ENCODE data around the gene NEK6.

Gene NEK6

DNA sequence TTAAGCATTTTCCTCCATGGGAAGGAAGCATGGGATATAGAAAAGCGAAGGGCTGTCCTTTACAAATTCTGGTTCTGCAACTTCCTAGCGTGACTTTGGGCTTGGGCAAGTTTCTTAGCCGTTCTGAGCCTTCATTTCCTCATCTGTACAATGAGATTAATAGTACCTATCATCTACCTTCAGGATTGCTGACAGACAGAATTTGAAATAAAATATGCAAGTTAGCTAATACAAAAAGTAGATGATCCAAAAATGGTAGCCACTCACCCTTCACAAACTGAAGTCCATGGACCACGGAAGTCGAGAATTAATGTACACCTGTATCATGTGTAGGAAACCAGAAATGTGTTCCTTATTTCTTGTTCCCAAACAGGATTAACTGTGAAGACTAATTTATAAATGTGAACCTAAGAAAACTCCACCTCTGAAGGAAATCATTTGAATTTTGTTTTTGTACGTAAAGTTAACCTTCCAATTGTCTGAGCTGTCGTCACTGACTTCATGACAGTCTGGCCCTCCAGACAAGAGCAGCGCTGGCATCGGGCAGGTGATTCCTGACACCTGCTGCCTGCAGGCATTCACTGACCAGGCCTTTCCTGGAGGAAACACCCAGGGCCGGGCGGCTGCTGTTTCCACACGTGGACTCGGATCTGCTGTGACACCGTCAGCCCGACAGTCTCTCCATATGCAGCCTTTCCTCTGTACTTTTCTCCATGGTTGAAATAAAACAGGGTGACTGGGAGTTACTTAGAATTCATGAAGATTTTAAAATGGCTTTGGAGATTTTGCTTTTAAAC is 94.1 kb downstream of the NEK6 start:
- TF ChIP-seq, protein P1, sequence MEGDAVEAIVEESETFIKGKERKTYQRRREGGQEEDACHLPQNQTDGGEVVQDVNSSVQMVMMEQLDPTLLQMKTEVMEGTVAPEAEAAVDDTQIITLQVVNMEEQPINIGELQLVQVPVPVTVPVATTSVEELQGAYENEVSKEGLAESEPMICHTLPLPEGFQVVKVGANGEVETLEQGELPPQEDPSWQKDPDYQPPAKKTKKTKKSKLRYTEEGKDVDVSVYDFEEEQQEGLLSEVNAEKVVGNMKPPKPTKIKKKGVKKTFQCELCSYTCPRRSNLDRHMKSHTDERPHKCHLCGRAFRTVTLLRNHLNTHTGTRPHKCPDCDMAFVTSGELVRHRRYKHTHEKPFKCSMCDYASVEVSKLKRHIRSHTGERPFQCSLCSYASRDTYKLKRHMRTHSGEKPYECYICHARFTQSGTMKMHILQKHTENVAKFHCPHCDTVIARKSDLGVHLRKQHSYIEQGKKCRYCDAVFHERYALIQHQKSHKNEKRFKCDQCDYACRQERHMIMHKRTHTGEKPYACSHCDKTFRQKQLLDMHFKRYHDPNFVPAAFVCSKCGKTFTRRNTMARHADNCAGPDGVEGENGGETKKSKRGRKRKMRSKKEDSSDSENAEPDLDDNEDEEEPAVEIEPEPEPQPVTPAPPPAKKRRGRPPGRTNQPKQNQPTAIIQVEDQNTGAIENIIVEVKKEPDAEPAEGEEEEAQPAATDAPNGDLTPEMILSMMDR (IDR thresholded peaks at IDR 0.05) = no peak
- peaks cover 35% of the 10 kb centered on the region in 2 experiments for H3K4me1 ChIP-seq (ENCODE audit: control insufficient read depth in 1 of 2, insufficient read depth in 1 of 2, low read depth in 1 of 2, low read length in 1 of 2)
- peaks cover 100% of the 10 kb centered on the region for H3K36me3 ChIP-seq
- peak overlapping the region; percentile 56 for H3K27ac ChIP-seq
- no peaks in the 10 kb centered on the region for H3K9me3 ChIP-seq
- H3K4me3 ChIP-seq (ENCODE audit: low read depth in 1 of 2, low read length in 1 of 2) = no peak overlapping the region
- H3K27me3 ChIP-seq = no peaks in the 10 kb centered on the region

DNA sequence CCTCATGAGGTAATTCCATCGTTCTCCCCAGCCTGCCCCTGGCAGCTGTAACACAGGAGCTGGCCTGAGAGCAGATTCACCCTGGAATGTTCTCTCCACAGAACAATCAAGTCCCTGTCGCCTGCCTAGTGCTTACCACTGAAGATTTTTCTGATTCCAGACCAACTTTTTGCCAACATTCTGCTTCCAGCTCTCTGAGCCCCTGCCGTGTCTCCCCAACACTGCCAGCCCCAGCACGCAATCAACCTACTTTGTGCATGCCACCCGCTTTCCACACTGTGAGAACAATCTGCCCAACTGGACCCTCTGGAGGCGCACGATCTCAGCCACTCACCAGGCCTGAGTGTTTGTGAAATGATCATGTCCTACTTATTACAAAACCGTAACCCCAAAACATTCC is 94.9 kb downstream of the NEK6 start:
- H3K4me3 ChIP-seq (ENCODE audit: low read depth in 1 of 2, low read length in 1 of 2) = no peak overlapping the region
- no peaks in the 10 kb centered on the region for H3K27me3 ChIP-seq
- peak overlapping the region; percentile 56 for H3K27ac ChIP-seq
- TF ChIP-seq, protein P1 (IDR thresholded peaks at IDR 0.05) = no peak
- no peaks in the 10 kb centered on the region for H3K9me3 ChIP-seq
- peaks cover 100% of the 10 kb centered on the region for H3K36me3 ChIP-seq
- H3K4me1 ChIP-seq (ENCODE audit: control insufficient read depth in 1 of 2, insufficient read depth in 1 of 2, low read depth in 1 of 2, low read length in 1 of 2) = peaks cover 37 to 41% of the 10 kb centered on the region in 2 experiments

DNA sequence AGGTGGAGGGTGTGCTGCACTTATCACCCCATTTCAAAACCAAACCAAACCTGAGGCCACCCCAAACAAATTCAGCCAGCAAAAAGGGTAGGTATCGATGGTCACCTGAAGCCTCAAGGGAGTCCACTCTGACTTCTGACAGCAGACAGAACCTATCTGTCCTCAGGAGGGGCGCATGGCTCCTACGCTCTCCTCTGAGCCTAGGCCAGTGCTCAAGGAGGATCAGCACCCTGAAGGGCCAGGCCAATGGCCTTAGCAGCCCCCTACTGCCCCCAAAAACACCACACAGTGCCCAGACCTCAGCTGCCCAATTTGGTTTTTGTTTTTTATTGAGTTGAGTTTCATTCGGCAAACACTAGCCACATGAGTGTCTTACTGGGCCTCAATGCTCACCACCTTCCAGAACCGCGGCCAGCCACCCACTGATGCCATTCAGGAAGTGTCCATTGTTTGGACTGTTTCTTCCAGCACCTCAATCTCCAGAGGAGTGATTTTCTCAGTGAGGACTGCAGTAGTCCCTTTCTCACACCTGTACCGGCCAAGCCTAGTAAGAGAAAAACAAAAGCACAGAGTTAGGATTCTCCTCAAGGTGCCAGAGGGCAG is 95.5 kb downstream of the NEK6 start:
- peaks cover 100% of the 10 kb centered on the region for H3K36me3 ChIP-seq
- H3K27ac ChIP-seq = peak overlapping the region; percentile 56
- peaks cover 41 to 43% of the 10 kb centered on the region in 2 experiments for H3K4me1 ChIP-seq (ENCODE audit: control insufficient read depth in 1 of 2, insufficient read depth in 1 of 2, low read depth in 1 of 2, low read length in 1 of 2)
- no peaks in the 10 kb centered on the region for H3K27me3 ChIP-seq
- H3K9me3 ChIP-seq = no peaks in the 10 kb centered on the region
- TF ChIP-seq, protein P1 (IDR thresholded peaks at IDR 0.05) = no peak
- no peak overlapping the region for H3K4me3 ChIP-seq (ENCODE audit: low read depth in 1 of 2, low read length in 1 of 2)

DNA sequence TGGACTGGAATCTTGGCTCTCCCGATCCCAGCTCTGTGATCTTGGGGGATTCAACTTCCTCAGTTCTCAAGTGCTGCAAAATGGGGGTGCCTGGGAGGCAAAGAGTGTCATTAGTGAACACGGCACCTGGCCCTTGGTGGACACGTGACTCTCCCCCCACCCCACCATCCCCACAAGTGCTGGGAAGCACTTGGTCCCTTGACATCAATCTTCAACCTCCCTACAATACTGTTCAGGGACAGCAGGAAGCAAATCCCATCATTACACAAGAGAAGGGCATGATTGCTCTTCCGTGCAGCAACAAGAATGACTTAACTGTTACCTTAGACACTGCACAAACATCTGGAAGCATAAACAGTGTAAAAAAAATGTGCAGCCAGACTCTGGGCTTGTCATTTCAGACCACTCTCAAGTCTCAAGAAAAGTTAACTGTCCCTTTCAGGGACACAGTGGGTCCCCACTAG is 96.1 kb downstream of the NEK6 start:
- H3K4me3 ChIP-seq (ENCODE audit: low read depth in 1 of 2, low read length in 1 of 2) = no peak overlapping the region
- H3K4me1 ChIP-seq (ENCODE audit: control insufficient read depth in 1 of 2, insufficient read depth in 1 of 2, low read depth in 1 of 2, low read length in 1 of 2) = peaks cover 41 to 43% of the 10 kb centered on the region in 2 experiments
- TF ChIP-seq, protein P1 (IDR thresholded peaks at IDR 0.05) = no peak
- H3K36me3 ChIP-seq = peaks cover 100% of the 10 kb centered on the region
- no peaks in the 10 kb centered on the region for H3K9me3 ChIP-seq
- H3K27me3 ChIP-seq = no peaks in the 10 kb centered on the region
- peak overlapping the region; percentile 56 for H3K27ac ChIP-seq

DNA sequence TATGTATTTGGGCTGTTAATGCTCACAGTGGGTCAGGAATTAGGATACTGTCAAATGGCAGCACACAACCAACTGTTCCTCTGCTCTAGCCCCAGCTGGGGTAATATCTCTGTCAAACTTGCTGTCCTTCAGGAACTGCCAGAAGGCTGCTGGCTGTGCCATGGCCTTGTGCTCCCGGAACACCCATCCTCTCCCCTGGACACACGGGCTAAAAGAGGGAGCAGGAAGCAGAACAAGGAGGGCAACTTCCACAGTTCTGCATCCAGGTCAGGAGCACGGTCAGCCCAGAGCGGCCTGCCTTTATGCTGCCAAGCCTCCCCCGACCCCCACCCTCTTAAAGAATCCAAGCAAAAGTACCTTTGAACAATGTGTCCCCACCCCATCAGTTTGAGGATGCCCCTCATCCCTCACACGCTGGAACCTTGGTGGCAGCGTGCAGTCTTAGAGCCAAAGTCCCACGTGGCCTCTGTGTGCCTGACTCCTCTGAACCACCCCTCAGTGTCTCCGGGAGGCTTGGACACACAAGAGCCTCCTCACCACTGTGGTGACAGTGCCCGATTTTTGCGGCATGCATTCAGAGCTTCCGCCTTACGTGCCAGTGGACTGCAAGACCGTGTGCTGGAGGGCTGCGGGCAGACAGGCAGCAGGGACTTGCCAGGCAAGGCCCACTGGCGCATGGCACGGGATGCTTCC is 96.7 kb downstream of the NEK6 start:
- Histone ChIP-seq H3K4me3 (ENCODE audit: low read depth in 1 of 2, low read length in 1 of 2) (no peak overlapping the region), H3K36me3 (peaks cover 100% of the 10 kb centered on the region), H3K27ac (peak overlapping the region; percentile 56), H3K27me3 (no peaks in the 10 kb centered on the region), H3K4me1 (ENCODE audit: control insufficient read depth in 1 of 2, insufficient read depth in 1 of 2, low read depth in 1 of 2, low read length in 1 of 2) (peaks cover 41 to 43% of the 10 kb centered on the region in 2 experiments), H3K9me3 (no peaks in the 10 kb centered on the region)
- TF ChIP-seq, protein P1 (IDR thresholded peaks at IDR 0.05) = no peak

All from neutrophil (primary cell).